ENCODE measurements around the gene RNASE2.
"Not testable (repeated sequence)": the region's sequence is repeated elsewhere in the genome, so short reads cannot be mapped to it uniquely, and the experiment has no call there.

RNASE2 gene

GRCh38 chr14:20982646-20983369 is 27.5 kb downstream of the RNASE2 start:
- DNase-seq, result no peak

DNA sequence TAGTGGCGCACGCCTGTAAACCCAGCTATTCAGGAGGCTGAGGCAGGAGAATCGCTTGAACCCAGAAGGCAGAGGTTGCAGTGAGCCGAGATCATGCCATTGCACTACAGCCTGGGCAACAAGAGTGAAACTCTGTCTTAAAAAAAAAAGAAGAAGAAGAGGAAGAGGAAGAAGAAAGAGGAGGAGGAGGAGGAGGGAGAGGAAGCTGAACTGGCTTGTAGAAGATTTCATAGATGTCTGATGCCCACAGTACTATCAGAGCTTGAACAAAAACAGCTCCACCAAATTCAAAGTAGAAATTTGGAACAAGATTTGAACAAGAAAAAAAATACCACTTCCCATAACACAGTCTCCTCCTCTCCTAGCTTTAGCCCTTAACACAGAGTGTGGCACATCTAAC is 30.4 kb downstream of the RNASE2 start:
- not testable (repeated sequence) for DNase-seq

GRCh38 chr14:20986811-20987210 is 31.5 kb downstream of the RNASE2 start:
- peak; percentile 91 for DNase-seq

DNA sequence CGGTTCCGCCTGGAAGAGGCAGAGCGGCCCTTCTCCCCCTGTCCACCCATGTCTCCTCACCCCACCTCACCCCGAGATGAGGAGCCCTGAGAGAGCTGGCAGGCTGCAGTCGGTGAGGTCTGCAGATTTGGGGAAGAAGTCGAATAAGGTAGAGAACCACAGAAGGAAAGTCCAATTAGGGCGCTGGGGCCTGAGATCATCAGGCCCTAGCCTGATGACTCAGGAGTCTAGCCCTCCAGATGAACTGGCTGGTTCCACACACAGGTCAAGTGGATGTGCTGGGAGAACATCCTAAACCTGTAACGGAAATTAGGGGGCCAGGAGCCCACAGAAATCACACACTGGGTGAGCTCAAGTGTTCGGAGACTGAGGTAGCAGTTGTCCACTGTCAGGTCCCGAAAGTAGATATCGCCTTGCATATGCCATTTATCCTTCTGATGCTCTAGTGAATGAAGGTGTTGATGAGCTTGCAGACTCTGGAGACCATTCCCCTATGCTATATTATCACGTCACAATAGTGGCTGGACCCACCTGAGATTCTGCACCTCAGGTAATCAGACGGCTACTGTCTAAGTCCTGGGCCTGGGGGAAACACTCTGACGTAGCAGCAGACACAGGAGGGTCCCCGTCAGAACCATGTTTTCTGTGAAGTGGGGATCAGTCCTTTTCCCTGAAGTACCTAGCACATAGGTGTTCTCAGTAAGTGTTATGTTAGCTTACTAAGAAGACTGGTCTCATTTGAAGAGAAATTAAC is 33.6 kb downstream of the RNASE2 start:
- DNase-seq, result no peak

DNA sequence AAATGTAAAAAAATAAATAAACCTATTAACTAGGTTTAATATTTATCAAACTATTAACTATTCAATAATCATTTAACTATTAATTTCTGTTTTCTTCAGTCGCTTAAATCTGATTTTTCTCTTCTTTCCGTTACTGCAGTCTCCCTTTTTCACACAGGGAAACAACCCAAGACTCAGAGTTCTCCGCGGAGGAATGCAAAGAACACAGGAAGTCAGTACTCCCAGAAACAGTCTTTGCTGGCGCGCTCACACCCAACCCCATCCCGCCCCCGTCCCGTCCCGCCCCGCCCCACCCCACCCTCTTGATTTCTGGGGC is 34.1 kb downstream of the RNASE2 start:
- DNase-seq, result no peak

DNA sequence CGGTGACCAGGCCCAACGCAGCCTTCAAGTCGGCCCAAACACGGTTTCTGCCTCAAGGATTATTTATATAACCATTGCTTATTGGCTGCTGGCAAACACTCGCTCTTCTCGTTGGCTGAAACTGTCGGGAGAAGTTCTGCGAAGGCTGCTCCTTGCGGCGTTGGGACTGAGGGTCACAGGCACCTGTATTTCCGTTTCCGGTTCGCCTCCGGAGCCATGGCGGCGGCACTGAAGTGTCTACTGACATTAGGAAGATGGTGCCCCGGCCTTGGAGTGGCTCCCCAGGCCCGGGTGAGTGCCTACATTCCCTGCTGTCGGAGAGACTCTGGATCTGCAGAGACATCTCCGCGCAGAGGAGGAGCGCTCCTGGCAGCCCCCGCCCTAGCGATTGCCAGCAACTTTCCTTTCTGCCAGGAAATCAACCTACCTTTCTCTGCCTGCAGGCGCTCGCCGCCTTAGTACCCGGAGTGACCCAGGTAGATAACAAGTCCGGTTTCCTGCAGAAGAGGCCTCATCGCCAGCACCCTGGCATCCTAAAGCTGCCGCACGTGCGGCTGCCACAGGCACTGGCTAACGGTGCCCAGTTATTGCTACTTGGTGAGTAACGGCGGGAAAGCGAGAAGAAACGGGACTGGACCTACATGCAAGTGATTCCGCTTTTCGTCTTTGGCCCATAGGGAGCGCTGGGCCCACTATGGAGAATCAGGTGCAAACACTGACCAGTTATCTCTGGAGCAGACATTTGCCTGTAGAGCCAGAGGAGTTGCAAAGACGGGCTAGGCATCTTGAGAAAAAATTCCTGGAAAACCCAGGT is 34.7 kb downstream of the RNASE2 start, which contains the start of gene METTL17:
METTL17 (plus strand) TSS at position 194 of the 814 bp plus-strand sequence; CDS start at position 217, 23 bp downstream.
- DNase-seq, result peak; percentile 97

GRCh38 chr14:20996521-20996920 is 41.2 kb downstream of the RNASE2 start:
- DNase-seq, result no peak

DNA sequence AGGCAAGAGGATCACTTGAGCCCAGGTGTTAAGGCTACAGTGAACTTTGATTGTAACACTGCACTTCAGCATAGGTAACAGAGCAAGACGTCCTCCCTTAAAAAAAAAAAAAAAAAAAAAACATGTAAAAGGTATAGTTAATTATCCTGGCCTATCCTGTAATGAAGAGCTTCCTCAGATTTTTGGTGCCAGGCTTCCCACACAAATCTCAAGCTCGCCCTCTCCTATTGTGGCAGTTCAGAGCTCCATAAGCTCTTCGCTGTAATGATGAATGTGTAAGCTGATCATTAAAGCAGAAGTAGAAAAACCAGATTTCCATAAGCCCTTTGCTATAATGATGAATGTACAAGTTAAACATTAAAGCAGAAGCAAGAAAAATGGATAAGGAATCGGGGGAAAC is 41.8 kb downstream of the RNASE2 start:
- DNase-seq, result no peak

DNA sequence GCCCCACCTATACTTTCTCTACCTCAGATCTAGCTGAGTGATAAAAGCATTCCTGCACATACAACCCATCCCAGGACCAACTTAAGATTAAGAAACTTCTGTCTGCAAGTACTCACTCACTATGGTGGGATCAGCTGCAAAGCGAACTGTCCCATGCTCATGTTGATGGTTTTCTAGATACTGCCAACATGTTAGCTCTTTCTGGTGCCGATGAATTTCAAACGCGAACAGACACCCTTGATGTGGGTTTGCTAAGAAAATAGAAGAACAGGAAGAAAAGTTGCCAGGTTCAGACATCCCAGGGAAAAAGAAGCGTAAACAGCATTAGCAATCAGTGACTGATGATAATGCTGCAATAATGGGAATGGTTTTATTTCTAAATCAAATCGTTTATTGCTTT is 42.3 kb downstream of the RNASE2 start:
- no peak for DNase-seq

GRCh38 chr14:20998139-20998538 is 42.9 kb downstream of the RNASE2 start:
- DNase-seq, result no peak

- peak; percentile 7 for DNase-seq
Measured at GRCh38 chr14:20998674-20999366, 43.5 kb downstream of the RNASE2 start, which contains the start of gene SLC39A2. TSS of gene SLC39A2 (plus strand) at chr14:20999293. CDS start at chr14:20999447, 154 bp downstream.

GRCh38 chr14:20999591-20999990 is 44.3 kb downstream of the RNASE2 start:
- no peak for DNase-seq

DNA sequence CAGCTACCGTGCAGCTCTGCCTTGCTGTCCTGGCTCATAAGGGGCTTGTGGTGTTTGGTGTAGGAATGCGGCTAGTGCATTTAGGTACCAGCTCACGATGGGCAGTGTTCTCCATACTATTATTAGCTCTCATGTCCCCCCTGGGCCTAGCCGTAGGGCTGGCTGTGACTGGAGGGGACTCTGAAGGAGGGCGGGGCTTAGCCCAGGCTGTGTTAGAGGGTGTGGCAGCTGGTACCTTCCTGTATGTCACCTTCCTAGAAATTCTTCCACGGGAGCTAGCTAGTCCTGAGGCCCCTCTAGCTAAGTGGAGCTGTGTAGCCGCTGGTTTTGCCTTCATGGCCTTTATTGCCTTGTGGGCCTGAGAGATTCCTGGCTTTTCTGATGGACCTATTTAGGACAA is 45.9 kb downstream of the RNASE2 start:
- no peak for DNase-seq

DNA sequence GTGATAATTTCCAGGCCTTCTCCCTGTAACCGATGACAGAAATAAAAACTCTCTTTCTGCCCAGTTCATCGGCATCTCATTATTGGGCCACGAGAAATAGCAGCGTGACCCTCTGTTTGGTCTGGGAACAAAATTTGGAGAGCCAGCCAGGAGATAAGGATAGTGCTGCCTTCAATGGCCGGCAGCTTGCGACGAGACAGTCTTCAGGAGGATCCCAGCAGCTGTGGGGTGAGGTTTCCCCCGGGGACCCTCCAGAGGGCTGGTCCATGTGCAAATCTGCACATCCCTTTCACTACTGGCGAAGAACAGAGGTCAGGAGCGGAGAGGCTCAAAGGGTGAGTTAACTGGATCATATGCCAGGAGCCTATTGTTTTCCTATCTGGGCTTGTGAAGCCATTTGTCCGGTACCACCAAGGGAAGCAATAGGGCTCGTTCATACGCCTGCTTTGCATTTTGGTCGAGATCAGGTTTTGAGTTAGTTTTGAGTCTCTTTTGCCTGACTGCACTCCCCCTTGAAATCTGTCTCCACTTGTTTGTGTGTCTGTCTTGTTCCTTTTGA is 48.6 kb downstream of the RNASE2 start:
- DNase-seq, result no peak
